ENCODE measurements around the gene ZNF254. TPM values are rescaled to one million over a fixed set of nuclear protein-coding genes. Genes with fewer than 3 reads are reported as not detected.
"Not testable (repeated sequence)": the region's sequence is repeated elsewhere in the genome, so short reads cannot be mapped to it uniquely, and the experiment has no call there.

The ZNF254 gene
- 10 to 100 TPM; 13.2 to 21.0 (median 17.8) TPM for polyA plus RNA-seq (ENCODE audit: insufficient read length in 10 of 10)
- long read RNA-seq, donor 1, partial matches to known transcripts, result 0 of 2 reads
- long read RNA-seq, donor 1, other reads (novel, unspliced or antisense), result 0 of 2 reads
- long read RNA-seq, donor 2, partial matches to known transcripts, result 0 of 5 reads
- long read RNA-seq, donor 2, other reads (novel, unspliced or antisense), result 0 of 5 reads
- long read RNA-seq, donor 3, result 0 reads
- long read RNA-seq, donor 4, transcript ZNF254-202 (4 exons, 3,967 nt), result major isoform, 5 of 6 reads
- long read RNA-seq, donor 4, partial matches to known transcripts, result 0 of 6 reads
- long read RNA-seq, donor 4, other reads (novel, unspliced or antisense), result 0 of 6 reads
- long read RNA-seq, donor 5, full-length matches to known transcripts, result 11 of 11 reads
- long read RNA-seq, donor 5, partial matches to known transcripts, result 0 of 11 reads
- long read RNA-seq, donor 5, other reads (novel, unspliced or antisense), result 0 of 11 reads
- long read RNA-seq, donor 6, partial matches to known transcripts, result 0 of 1 reads
- long read RNA-seq, donor 6, other reads (novel, unspliced or antisense), result 0 of 1 reads
- long read RNA-seq, donor 7, partial matches to known transcripts, result 0 of 1 reads
- long read RNA-seq, donor 7, other reads (novel, unspliced or antisense), result 0 of 1 reads
- long read RNA-seq, donor 8, partial matches to known transcripts, result 0 of 2 reads
- long read RNA-seq, donor 8, other reads (novel, unspliced or antisense), result 0 of 2 reads
- long read RNA-seq, donor 9, result 0 reads

GRCh38 chr19:24086974-24087595, at the start of gene ZNF254:
Gene ZNF254, plus strand, starts transcription at chr19:24087187. Its CDS starts 121 bp downstream, at chr19:24087308.
- peak; percentile 96 to 98 (median 97) for DNase-seq

- DNase-seq, result no peak
Observed at GRCh38 chr19:24040621-24041020, 46.4 kb upstream of the ZNF254 start.

- DNase-seq, result not testable (repeated sequence)
Observed at GRCh38 chr19:24041326-24041725, 45.7 kb upstream of the ZNF254 start.

- no peak for DNase-seq
Observed at GRCh38 chr19:24046550-24046949, 40.4 kb upstream of the ZNF254 start.

GRCh38 chr19:24048261-24048660, 38.7 kb upstream of the ZNF254 start:
- DNase-seq, result no peak

- DNase-seq, result no peak
Observed at GRCh38 chr19:24049537-24049936, 37.5 kb upstream of the ZNF254 start.

GRCh38 chr19:24051516-24051915, 35.5 kb upstream of the ZNF254 start:
- DNase-seq, result no peak

GRCh38 chr19:24052811-24053210, 34.2 kb upstream of the ZNF254 start:
- DNase-seq, result no peak

- no peak for DNase-seq
Observed at GRCh38 chr19:24053601-24054000, 33.4 kb upstream of the ZNF254 start.

GRCh38 chr19:24054044-24054935, 32.7 kb upstream of the ZNF254 start:
- peak in 1 of 3 donors; percentile 36 for DNase-seq

- no peak for DNase-seq
Observed at GRCh38 chr19:24055548-24055947, 31.4 kb upstream of the ZNF254 start.

GRCh38 chr19:24057144-24057543, 29.8 kb upstream of the ZNF254 start:
- no peak for DNase-seq

GRCh38 chr19:24059563-24060295, 27.3 kb upstream of the ZNF254 start:
- no peak for DNase-seq

- no peak for DNase-seq
Observed at GRCh38 chr19:24060687-24061356, 26.2 kb upstream of the ZNF254 start.

GRCh38 chr19:24062190-24062589, 24.8 kb upstream of the ZNF254 start:
- DNase-seq, result no peak

GRCh38 chr19:24063295-24063694, 23.7 kb upstream of the ZNF254 start:
- no peak for DNase-seq

- DNase-seq, result no peak
Observed at GRCh38 chr19:24064175-24064574, 22.8 kb upstream of the ZNF254 start.

GRCh38 chr19:24065243-24065642, 21.7 kb upstream of the ZNF254 start:
- DNase-seq, result no peak

- no peak for DNase-seq
Observed at GRCh38 chr19:24065865-24066604, 21.0 kb upstream of the ZNF254 start.

Data from muscle of back (tissue), 13 donors.